ENCODE measurements around the gene SNAPIN. TPM values are rescaled to one million over a fixed set of nuclear protein-coding genes. Genes with fewer than 3 reads are reported as not detected.

The SNAPIN gene
- polyA plus RNA-seq, 1 donor (not counting 4 experiments of a cell fraction or from before 2014, with no cell fraction given) = 49.4 TPM

GRCh38 chr1:153697191-153698019 lies 38.9 kb downstream of the SNAPIN start:
- H2AFZ ChIP-seq (ENCODE audit: control insufficient read depth, low read length) = no peak overlapping the region
- no peaks in the 10 kb centered on the region for H3K9me1 ChIP-seq (ENCODE audit: control insufficient read depth, extremely low read depth, insufficient read depth, low read length)
- no peak overlapping the region for H3K4me3 ChIP-seq (ENCODE audit: control insufficient read depth in 2 of 3, extremely low read depth in 1 of 3, insufficient read depth in 2 of 3, low read depth in 1 of 3, low read length in 3 of 3)
- TF ChIP-seq CTCF (optimal IDR thresholded peaks at IDR 0.05 in 1 of 3, IDR thresholded peaks at IDR 0.05 in 1 of 3, conservative IDR thresholded peaks at IDR 0.05 in 1 of 3; ENCODE audit: extremely low read depth in 1 of 3, insufficient read depth in 2 of 3, low read length in 3 of 3) (no peak), EZH2 (IDR thresholded peaks at IDR 0.05; ENCODE audit: low read length) (no peak)
- dilution Hi-C loops (cut with MboI; ENCODE audit: extremely low pct_ligation_motif_present, low sequenced_read_pairs) = no loop called here
- no peak for DNase-seq (ENCODE audit: low read depth, low spot score)
- H3K4me2 ChIP-seq (ENCODE audit: control insufficient read depth, extremely low read depth, insufficient read depth, low read depth, low read length) = no peak overlapping the region
- H3K4me1 ChIP-seq (ENCODE audit: control insufficient read depth, extremely low read depth, insufficient read depth, low read length) = peaks cover 8% of the 10 kb centered on the region
- no peaks in the 10 kb centered on the region for H3K36me3 ChIP-seq (ENCODE audit: control insufficient read depth in 2 of 2, extremely low read depth in 1 of 2, insufficient read depth in 2 of 2, low read length in 2 of 2)
- H3K9ac ChIP-seq (ENCODE audit: control insufficient read depth, extremely low read depth, insufficient read depth, low read length) = no peak overlapping the region
- H3K9me3 ChIP-seq (ENCODE audit: control insufficient read depth, low read depth, low read length) = no peaks in the 10 kb centered on the region
- H3K27ac ChIP-seq (ENCODE audit: control insufficient read depth, insufficient read depth, low read length) = no peak overlapping the region
- FAIRE-seq = no peak
- no peaks in the 10 kb centered on the region for H4K20me1 ChIP-seq (ENCODE audit: control insufficient read depth, extremely low read depth, insufficient read depth, low read length)
- no peaks in the 10 kb centered on the region for H3K79me2 ChIP-seq (ENCODE audit: control insufficient read depth, insufficient read depth, low read length)
- H3K27me3 ChIP-seq (ENCODE audit: control insufficient read depth, extremely low read depth, insufficient read depth, low read length) = no peaks in the 10 kb centered on the region

DNA sequence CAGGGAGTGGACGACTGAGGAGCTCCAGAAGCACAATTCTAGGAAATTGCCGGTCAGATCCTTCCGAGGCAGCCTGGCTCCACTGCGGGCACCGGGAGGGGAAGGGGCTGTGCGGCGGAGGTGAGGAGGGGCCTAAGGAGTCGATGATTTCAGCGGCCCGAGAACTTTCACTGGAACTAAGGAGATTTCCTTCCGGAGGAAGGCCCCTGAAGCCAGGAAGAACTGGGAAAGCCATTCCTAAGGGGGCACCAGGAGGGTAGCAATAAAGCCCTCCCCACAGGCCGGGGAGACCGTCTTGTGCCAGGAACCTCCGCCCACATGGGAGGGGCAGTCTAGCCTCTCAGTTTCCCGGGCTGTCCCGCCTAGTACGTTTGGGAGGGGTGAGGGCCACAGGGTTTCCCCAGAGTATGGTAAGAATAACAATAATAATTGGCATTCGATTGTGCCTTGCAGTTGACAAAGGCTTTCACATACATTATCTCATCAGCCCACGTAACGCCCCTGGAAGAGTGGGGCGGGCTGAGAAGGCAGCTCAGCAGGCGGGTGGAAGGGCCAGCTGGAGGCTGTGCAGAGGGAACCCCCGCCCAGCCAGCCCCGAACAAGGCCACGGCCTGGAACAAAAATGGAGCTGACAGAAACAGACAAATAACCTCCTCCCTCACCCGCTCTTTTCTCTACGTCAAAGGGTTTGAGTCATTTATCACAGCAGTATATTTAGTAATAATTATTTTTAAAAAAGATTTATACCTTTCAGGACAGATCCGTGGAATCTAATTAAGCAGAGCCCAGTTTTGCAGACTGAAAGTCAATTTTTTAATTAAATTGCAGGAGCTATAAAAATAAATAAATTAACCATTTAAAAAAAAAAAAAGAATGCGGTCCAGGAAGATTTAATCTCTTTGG lies 39.8 kb downstream of the SNAPIN start:
- H3K27me3 ChIP-seq (ENCODE audit: control insufficient read depth, extremely low read depth, insufficient read depth, low read length) = no peaks in the 10 kb centered on the region
- H3K4me2 ChIP-seq (ENCODE audit: control insufficient read depth, extremely low read depth, insufficient read depth, low read depth, low read length) = no peak overlapping the region
- no peaks in the 10 kb centered on the region for H3K36me3 ChIP-seq (ENCODE audit: control insufficient read depth in 2 of 2, extremely low read depth in 1 of 2, insufficient read depth in 2 of 2, low read length in 2 of 2)
- H3K4me3 ChIP-seq (ENCODE audit: control insufficient read depth in 2 of 3, extremely low read depth in 1 of 3, insufficient read depth in 2 of 3, low read depth in 1 of 3, low read length in 3 of 3) = no peak overlapping the region
- TF ChIP-seq CTCF (optimal IDR thresholded peaks at IDR 0.05 in 1 of 3, IDR thresholded peaks at IDR 0.05 in 1 of 3, conservative IDR thresholded peaks at IDR 0.05 in 1 of 3; ENCODE audit: extremely low read depth in 1 of 3, insufficient read depth in 2 of 3, low read length in 3 of 3) (no peak), EZH2 (IDR thresholded peaks at IDR 0.05; ENCODE audit: low read length) (no peak)
- H3K9ac ChIP-seq (ENCODE audit: control insufficient read depth, extremely low read depth, insufficient read depth, low read length) = no peak overlapping the region
- H4K20me1 ChIP-seq (ENCODE audit: control insufficient read depth, extremely low read depth, insufficient read depth, low read length) = no peaks in the 10 kb centered on the region
- H3K79me2 ChIP-seq (ENCODE audit: control insufficient read depth, insufficient read depth, low read length) = no peaks in the 10 kb centered on the region
- H3K4me1 ChIP-seq (ENCODE audit: control insufficient read depth, extremely low read depth, insufficient read depth, low read length) = peaks cover 8% of the 10 kb centered on the region
- no peak for FAIRE-seq
- H3K9me3 ChIP-seq (ENCODE audit: control insufficient read depth, low read depth, low read length) = no peaks in the 10 kb centered on the region
- H2AFZ ChIP-seq (ENCODE audit: control insufficient read depth, low read length) = peak overlapping the region; percentile 10
- dilution Hi-C loops (cut with MboI; ENCODE audit: extremely low pct_ligation_motif_present, low sequenced_read_pairs) = no loop called here
- DNase-seq (ENCODE audit: low read depth, low spot score) = no peak
- H3K27ac ChIP-seq (ENCODE audit: control insufficient read depth, insufficient read depth, low read length) = no peak overlapping the region
- H3K9me1 ChIP-seq (ENCODE audit: control insufficient read depth, extremely low read depth, insufficient read depth, low read length) = no peaks in the 10 kb centered on the region

Data from keratinocyte (primary cell).